Type B pancreatic cell (in vitro differentiated cells): Measurements from ENCODE around the gene EMP1. TPM values are rescaled to one million over a fixed set of nuclear protein-coding genes. Genes with fewer than 3 reads are reported as not detected.
A peak's percentile ranks its signal among the peaks of the same experiment; 100 is the strongest.

Experiments used
- DNase-seq: peaks from one replicate; pipeline ENCODE4 v3.0.0; 2021; ENCODE audit warnings: mixed read lengths; ENCODE audit not compliant: unreplicated experiment; ENCODE audit errors: extremely low spot score
- H3K27ac Mint-ChIP-seq: 2 replicates; pipeline ENCODE4 v1.8.0; 2021; ENCODE audit warnings: mild to moderate bottlenecking, mixed read lengths
- H3K27me3 Mint-ChIP-seq: 2 replicates; pipeline ENCODE4 v1.8.0; 2021; ENCODE audit warnings: mixed read lengths
- H3K36me3 Mint-ChIP-seq: 2 replicates; pipeline ENCODE4 v1.8.0; 2021; ENCODE audit warnings: mixed read lengths
- H3K4me1 Mint-ChIP-seq: one replicate; pipeline ENCODE4 v1.8.0; 2021; ENCODE audit warnings: mixed read lengths; ENCODE audit not compliant: unreplicated experiment
- H3K4me3 Mint-ChIP-seq: 2 replicates; pipeline ENCODE4 v1.8.0; 2021; ENCODE audit warnings: mild to moderate bottlenecking, mixed read lengths
- H3K9me3 Mint-ChIP-seq: 2 replicates; pipeline ENCODE4 v1.8.0; 2021; ENCODE audit warnings: mixed read lengths
- total RNA-seq: library from RNA; stranded (reverse); gene quantifications from 2 replicates; pipeline ENCODE4 v1.2.1, GENCODE V29; 2021; ENCODE audit warnings: low replicate concordance
- TF ChIP-seq, protein P1 (sequence below): fragments of 200-600 bp; sonication (generic); conservative IDR thresholded peaks from 2 replicates; pipeline ENCODE4 v1.5.0; 2021; ENCODE audit warnings: antibody characterized with exemption, mild to moderate bottlenecking

The EMP1 gene
- total RNA-seq, 1 donor from 2014 or later = 340 TPM

DNA sequence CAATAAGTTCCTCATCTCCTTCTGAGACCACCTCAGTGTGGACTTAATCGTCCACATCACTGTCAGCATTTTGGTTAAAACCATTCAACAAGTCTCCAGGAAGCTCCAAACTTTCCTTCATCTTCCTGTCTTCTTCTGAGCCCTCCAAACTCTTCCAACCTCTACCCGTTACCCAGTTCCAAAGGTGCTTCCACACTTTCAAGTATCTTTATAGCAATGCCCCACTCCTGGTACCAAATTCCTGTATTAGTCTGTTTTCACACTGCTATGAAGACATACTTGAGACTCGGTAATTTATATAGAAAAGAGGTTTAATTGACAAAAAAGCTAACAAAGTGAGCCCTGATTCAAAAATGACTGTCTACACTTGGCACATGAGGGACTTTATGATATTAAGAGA is 22.8 kb downstream of the EMP1 start:
- peaks cover 3% of the 10 kb centered on the region for H3K27me3 Mint-ChIP-seq
- H3K36me3 Mint-ChIP-seq = peaks cover 30% of the 10 kb centered on the region
- H3K4me1 Mint-ChIP-seq = peaks cover 11% of the 10 kb centered on the region
- no peak overlapping the region for H3K27ac Mint-ChIP-seq
- no peak for DNase-seq
- H3K9me3 Mint-ChIP-seq = peaks cover 13% of the 10 kb centered on the region
- no peak overlapping the region for H3K4me3 Mint-ChIP-seq
- TF ChIP-seq, protein P1, sequence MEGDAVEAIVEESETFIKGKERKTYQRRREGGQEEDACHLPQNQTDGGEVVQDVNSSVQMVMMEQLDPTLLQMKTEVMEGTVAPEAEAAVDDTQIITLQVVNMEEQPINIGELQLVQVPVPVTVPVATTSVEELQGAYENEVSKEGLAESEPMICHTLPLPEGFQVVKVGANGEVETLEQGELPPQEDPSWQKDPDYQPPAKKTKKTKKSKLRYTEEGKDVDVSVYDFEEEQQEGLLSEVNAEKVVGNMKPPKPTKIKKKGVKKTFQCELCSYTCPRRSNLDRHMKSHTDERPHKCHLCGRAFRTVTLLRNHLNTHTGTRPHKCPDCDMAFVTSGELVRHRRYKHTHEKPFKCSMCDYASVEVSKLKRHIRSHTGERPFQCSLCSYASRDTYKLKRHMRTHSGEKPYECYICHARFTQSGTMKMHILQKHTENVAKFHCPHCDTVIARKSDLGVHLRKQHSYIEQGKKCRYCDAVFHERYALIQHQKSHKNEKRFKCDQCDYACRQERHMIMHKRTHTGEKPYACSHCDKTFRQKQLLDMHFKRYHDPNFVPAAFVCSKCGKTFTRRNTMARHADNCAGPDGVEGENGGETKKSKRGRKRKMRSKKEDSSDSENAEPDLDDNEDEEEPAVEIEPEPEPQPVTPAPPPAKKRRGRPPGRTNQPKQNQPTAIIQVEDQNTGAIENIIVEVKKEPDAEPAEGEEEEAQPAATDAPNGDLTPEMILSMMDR = no peak

DNA sequence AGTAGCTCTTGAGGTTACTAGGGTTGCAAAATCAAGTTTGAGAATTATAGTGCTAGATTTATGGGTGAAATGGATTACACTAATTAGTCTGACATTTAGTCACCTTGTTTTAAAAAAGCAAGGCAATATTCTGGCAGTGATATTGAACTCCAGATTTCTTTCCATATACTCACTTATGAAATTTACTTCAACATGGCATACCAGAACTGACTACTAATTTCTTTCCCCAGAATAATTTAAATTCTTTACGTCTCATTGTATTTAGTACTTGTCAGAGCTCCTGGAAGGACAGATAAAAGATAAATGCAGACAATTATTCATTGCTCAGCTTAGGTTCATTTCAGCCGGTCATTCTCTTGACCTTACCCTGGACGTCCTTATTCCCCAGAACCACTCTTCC is 24.3 kb downstream of the EMP1 start:
- Mint-ChIP-seq H3K4me3 (no peak overlapping the region), H3K36me3 (peaks cover 22% of the 10 kb centered on the region), H3K9me3 (peaks cover 13% of the 10 kb centered on the region), H3K27me3 (peaks cover 4% of the 10 kb centered on the region), H3K27ac (peak overlapping the region; percentile 18), H3K4me1 (peaks cover 11% of the 10 kb centered on the region)
- TF ChIP-seq, protein P1 = no peak
- no peak for DNase-seq

- H3K4me1 Mint-ChIP-seq = peaks cover 11% of the 10 kb centered on the region
- H3K27me3 Mint-ChIP-seq = peaks cover 4% of the 10 kb centered on the region
- H3K27ac Mint-ChIP-seq = no peak overlapping the region
- TF ChIP-seq, protein P1 = no peak
- peaks cover 16% of the 10 kb centered on the region for H3K36me3 Mint-ChIP-seq
- H3K9me3 Mint-ChIP-seq = peaks cover 13% of the 10 kb centered on the region
- no peak overlapping the region for H3K4me3 Mint-ChIP-seq
- DNase-seq = no peak
These were observed 25.6 kb downstream of the EMP1 start for GRCh38 chr12:13222076-13222475.

- Mint-ChIP-seq H3K9me3 (peaks cover 10% of the 10 kb centered on the region), H3K27me3 (peaks cover 7% of the 10 kb centered on the region), H3K4me3 (peak overlapping the region; percentile 13), H3K4me1 (peaks cover 11% of the 10 kb centered on the region), H3K27ac (peak overlapping the region; percentile 81), H3K36me3 (peaks cover 13% of the 10 kb centered on the region)
- TF ChIP-seq, protein P1 = no peak
- DNase-seq = no peak
These were observed 26.8 kb downstream of the EMP1 start for GRCh38 chr12:13223179-13223804.

GRCh38 chr12:13223941-13224340 is 27.4 kb downstream of the EMP1 start:
- peaks cover 9% of the 10 kb centered on the region for H3K36me3 Mint-ChIP-seq
- H3K4me1 Mint-ChIP-seq = peaks cover 11% of the 10 kb centered on the region
- no peak overlapping the region for H3K27ac Mint-ChIP-seq
- no peak overlapping the region for H3K4me3 Mint-ChIP-seq
- H3K9me3 Mint-ChIP-seq = peaks cover 8% of the 10 kb centered on the region
- DNase-seq = no peak
- TF ChIP-seq, protein P1 = no peak
- peaks cover 7% of the 10 kb centered on the region for H3K27me3 Mint-ChIP-seq
